H9 (cell line): ENCODE results near the gene CDC14A. TPM values are rescaled to one million over a fixed set of nuclear protein-coding genes. Genes with fewer than 3 reads are reported as not detected.
A peak's percentile ranks its signal among the peaks of the same experiment; 100 is the strongest.

ENCODE experiments used
- DNase-seq: peaks from one replicate; pipeline ENCODE4 v3.0.0-alpha.2; 2017
- H2AFZ ChIP-seq: one replicate; pipeline ENCODE4 v1.6.1; 2013; ENCODE audit warnings: mild to moderate bottlenecking, low read length, control low read depth, moderate library complexity
- H2AK5ac ChIP-seq: 2 replicates; pipeline ENCODE4 v1.6.1; 2013; ENCODE audit warnings: low read length, control low read depth, mixed read lengths; ENCODE audit not compliant: insufficient read length
- H2BK120ac ChIP-seq: one replicate; pipeline ENCODE4 v1.6.1; 2013; ENCODE audit warnings: low read depth, mild to moderate bottlenecking, low read length, control low read depth, inconsistent platforms; ENCODE audit not compliant: poor library complexity, severe bottlenecking
- H2BK12ac ChIP-seq: 2 replicates; pipeline ENCODE4 v1.6.1; 2013; ENCODE audit warnings: low read length, control low read depth, mixed read lengths, low read depth; ENCODE audit not compliant: insufficient read length
- H2BK15ac ChIP-seq: 2 replicates; pipeline ENCODE4 v1.6.1; 2013; ENCODE audit warnings: low read depth, low read length, control low read depth
- H2BK20ac ChIP-seq: one replicate; pipeline ENCODE4 v1.6.1; 2013; ENCODE audit warnings: low read depth, mild to moderate bottlenecking, low read length, control low read depth, inconsistent platforms; ENCODE audit not compliant: poor library complexity, severe bottlenecking
- H2BK5ac ChIP-seq: 2 replicates; pipeline ENCODE4 v1.6.1; 2013; ENCODE audit warnings: low read length, control low read depth, mixed read lengths; ENCODE audit not compliant: insufficient read length
- H3K14ac ChIP-seq: 2 replicates; pipeline ENCODE4 v1.6.1; 2013; ENCODE audit warnings: low read length, control low read depth; ENCODE audit not compliant: insufficient read depth
- H3K18ac ChIP-seq: 2 replicates; pipeline ENCODE4 v1.6.1; 2013; ENCODE audit warnings: low read depth, mild to moderate bottlenecking, mixed read lengths, low read length, control low read depth; ENCODE audit not compliant: insufficient read length
- H3K23ac ChIP-seq: 2 replicates; pipeline ENCODE4 v1.6.1; 2013; ENCODE audit warnings: low read length, control low read depth, mixed read lengths, low read depth; ENCODE audit not compliant: insufficient read length
- H3K23me2 ChIP-seq: 2 replicates; pipeline ENCODE4 v1.6.1; 2013; ENCODE audit warnings: low read depth, mild to moderate bottlenecking, mixed read lengths, low read length, control low read depth; ENCODE audit not compliant: insufficient read length, poor library complexity, severe bottlenecking
- H3K27ac ChIP-seq: 2 replicates; pipeline ENCODE4 v1.5.1; 2013; ENCODE audit warnings: low read length, control low read depth, mixed read lengths, low read depth; ENCODE audit not compliant: insufficient read length
- H3K27me3 ChIP-seq: 2 replicates; pipeline ENCODE4 v1.6.1; 2013; ENCODE audit warnings: low read length, control low read depth, inconsistent platforms; ENCODE audit not compliant: insufficient read depth
- H3K4ac ChIP-seq: 2 replicates; pipeline ENCODE4 v1.6.1; 2013; ENCODE audit warnings: low read depth, mild to moderate bottlenecking, control low read depth, inconsistent platforms, low read length, moderate library complexity
- H3K4me1 ChIP-seq: 2 replicates; pipeline ENCODE4 v1.6.1; 2013; ENCODE audit warnings: low read length, control low read depth, inconsistent platforms; ENCODE audit not compliant: insufficient read depth
- H3K4me2 ChIP-seq: 2 replicates; pipeline ENCODE4 v1.6.1; 2013; ENCODE audit warnings: low read length, control low read depth, mixed read lengths; ENCODE audit not compliant: insufficient read length, insufficient read depth
- H3K56ac ChIP-seq: 2 replicates; pipeline ENCODE4 v1.6.1; 2013; ENCODE audit warnings: low read depth, mild to moderate bottlenecking, mixed read lengths, low read length, control low read depth; ENCODE audit not compliant: insufficient read length
- H3K79me1 ChIP-seq: 2 replicates; pipeline ENCODE4 v1.6.1; 2013; ENCODE audit warnings: low read depth, mild to moderate bottlenecking, moderate library complexity, low read length, control low read depth, inconsistent platforms; ENCODE audit not compliant: insufficient read depth, poor library complexity, severe bottlenecking
- H3K79me2 ChIP-seq: 2 replicates; pipeline ENCODE4 v1.6.1; 2013; ENCODE audit warnings: low read length, control low read depth, inconsistent platforms; ENCODE audit not compliant: insufficient read depth
- H3K9ac ChIP-seq: 2 replicates; pipeline ENCODE4 v1.6.1; 2013; ENCODE audit warnings: low read length, control low read depth, mixed read lengths; ENCODE audit not compliant: insufficient read length; ENCODE audit errors: extremely low read depth
- H3K9me3 ChIP-seq: one replicate; pipeline ENCODE4 v1.6.1; 2013; ENCODE audit warnings: low read depth, low read length, inconsistent platforms; ENCODE audit not compliant: control insufficient read depth
- H3T11ph ChIP-seq: one replicate; pipeline ENCODE4 v1.6.1; 2013; ENCODE audit warnings: mild to moderate bottlenecking, low read length, control low read depth, inconsistent platforms
- H4K20me1 ChIP-seq: one replicate; pipeline ENCODE4 v1.6.1; 2013; ENCODE audit not compliant: control insufficient read depth, insufficient read length, insufficient read depth
- H4K5ac ChIP-seq: 2 replicates; pipeline ENCODE4 v1.6.1; 2013; ENCODE audit warnings: low read depth, mild to moderate bottlenecking, mixed read lengths, low read length, control low read depth; ENCODE audit not compliant: insufficient read length
- H4K8ac ChIP-seq: replicated peaks from 2 replicates; pipeline ENCODE4 v1.6.1; 2013; ENCODE audit warnings: low read length, control low read depth, mixed read lengths, low read depth; ENCODE audit not compliant: insufficient read length
- H4K91ac ChIP-seq: 2 replicates; pipeline ENCODE4 v1.6.1; 2013; ENCODE audit warnings: low read depth, mild to moderate bottlenecking, moderate library complexity, mixed read lengths, low read length, control low read depth; ENCODE audit not compliant: insufficient read length
- H3K27ac Mint-ChIP-seq, 3 experiments: 2 replicates in 2 of 3; 3 replicates in 1 of 3; pipeline ENCODE4 v1.8.0; 2020 to 2021; ENCODE audit warnings: mixed read lengths in 3 of 3, mild to moderate bottlenecking in 1 of 3, moderate library complexity in 1 of 3
- H3K27me3 Mint-ChIP-seq: 2 replicates; pipeline ENCODE4 v1.8.0; 2021; ENCODE audit warnings: low read depth, mild to moderate bottlenecking, moderate library complexity, mixed read lengths
- H3K36me3 Mint-ChIP-seq, 3 experiments: 2 replicates in 2 of 3; 3 replicates in 1 of 3; pipeline ENCODE4 v1.8.0; 2020 to 2021; ENCODE audit warnings: low read depth in 3 of 3, mixed read lengths in 3 of 3; ENCODE audit not compliant: insufficient read depth in 1 of 3
- H3K4me1 Mint-ChIP-seq, 2 experiments: 2 replicates each; pipeline ENCODE4 v1.8.0; 2020; ENCODE audit warnings: mixed read lengths in 2 of 2
- H3K4me3 Mint-ChIP-seq, 2 experiments: 2 replicates in 1 of 2; 3 replicates in 1 of 2; pipeline ENCODE4 v1.8.0; 2020 to 2021; ENCODE audit warnings: mild to moderate bottlenecking in 2 of 2, mixed read lengths in 2 of 2, moderate library complexity in 1 of 2
- H3K9me3 Mint-ChIP-seq, 2 experiments: 2 replicates in 1 of 2; 3 replicates in 1 of 2; pipeline ENCODE4 v1.8.0; 2020; ENCODE audit warnings: mild to moderate bottlenecking in 2 of 2, mixed read lengths in 2 of 2, moderate library complexity in 1 of 2
- WGBS: extraction: QIAGEN DNeasy Blood & Tissue Kit; methylation state at CpG from one replicate; pipeline ENCODE4 v1.1.7; 2013; ENCODE audit warnings: missing lambda C conversion rate, low lambda C conversion rate, mixed read lengths; ENCODE audit not compliant: insufficient read length; ENCODE audit errors: extremely low coverage; 5-methylcytosine and 5-hydroxymethylcytosine counted together
- total RNA-seq: library from RNA; stranded (reverse); gene quantifications from 2 replicates; pipeline ENCODE4 v1.2.1, GENCODE V29; 2021
- TF ChIP-seq, protein P1 (sequence below): fragments of 200-600 bp; sonication (generic); conservative IDR thresholded peaks from 3 replicates; pipeline ENCODE4 v1.8.0; 2021; ENCODE audit warnings: antibody characterized with exemption, mild to moderate bottlenecking

CDC14A gene
- total RNA-seq, 1 experiment from 2014 or later = 8.9 TPM

DNA sequence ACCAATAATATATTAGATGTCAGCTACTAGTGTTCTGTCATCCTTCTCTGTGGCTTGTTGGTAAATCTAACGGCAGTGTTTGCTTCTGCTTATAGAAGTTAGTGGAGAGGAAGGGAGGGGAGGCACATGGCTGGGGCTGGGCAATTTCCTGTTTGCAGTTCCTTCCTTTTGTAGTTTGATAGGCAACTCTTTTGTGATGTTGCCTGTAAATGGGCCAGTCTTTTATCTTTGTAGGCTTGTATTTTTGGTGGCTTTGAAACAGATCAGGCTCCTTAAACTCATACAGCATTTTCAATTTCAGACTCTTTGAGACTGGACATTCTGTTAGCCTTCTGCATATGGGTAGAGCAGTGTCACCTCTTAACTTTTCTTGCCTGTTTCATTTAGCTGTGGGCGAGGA, 48.1 kb downstream of the CDC14A start:
- peak; percentile 41 for DNase-seq
- H3K9me3 Mint-ChIP-seq = no peaks in the 10 kb centered on the region

More for the DNA sequence above, 48.1 kb downstream of the CDC14A start:
- Histone ChIP-seq H2AK5ac (no peak overlapping the region), H3K18ac (no peak overlapping the region), H2BK5ac (no peak overlapping the region), H4K5ac (no peak overlapping the region), H3K4ac (no peak overlapping the region), H3T11ph (no peak overlapping the region), H3K4me1 (no peaks in the 10 kb centered on the region), H4K20me1 (no peaks in the 10 kb centered on the region), H2BK120ac (no peak overlapping the region), H2BK15ac (no peak overlapping the region), H4K8ac (no peak overlapping the region), H3K23ac (no peak overlapping the region), H3K14ac (no peak overlapping the region), H2BK12ac (no peak overlapping the region), H3K27ac (no peak overlapping the region), H3K79me1 (peaks cover 3% of the 10 kb centered on the region), H3K9ac (no peak overlapping the region), H2BK20ac (no peak overlapping the region), H3K23me2 (no peaks in the 10 kb centered on the region), H3K56ac (no peak overlapping the region), H3K79me2 (peaks cover 1% of the 10 kb centered on the region; the same call in 1 of the 2 replicates), H4K91ac (no peak overlapping the region), H2AFZ (no peak overlapping the region), H3K9me3 (no peaks in the 10 kb centered on the region), H3K4me2 (peak overlapping the region; percentile 33), H3K27me3 (no peaks in the 10 kb centered on the region)
- Mint-ChIP-seq H3K27ac (peak overlapping the region in 1 of 3 experiments; percentile 90; a peak in 4 of 7 replicates), H3K4me1 (peaks cover 5 to 15% of the 10 kb centered on the region in 2 experiments), H3K27me3 (no peaks in the 10 kb centered on the region), H3K4me3 (no peak overlapping the region; a peak in 1 of 5 replicates), H3K36me3 (no peaks in the 10 kb centered on the region; a peak in 1 of 7 replicates)
- TF ChIP-seq, protein P1, sequence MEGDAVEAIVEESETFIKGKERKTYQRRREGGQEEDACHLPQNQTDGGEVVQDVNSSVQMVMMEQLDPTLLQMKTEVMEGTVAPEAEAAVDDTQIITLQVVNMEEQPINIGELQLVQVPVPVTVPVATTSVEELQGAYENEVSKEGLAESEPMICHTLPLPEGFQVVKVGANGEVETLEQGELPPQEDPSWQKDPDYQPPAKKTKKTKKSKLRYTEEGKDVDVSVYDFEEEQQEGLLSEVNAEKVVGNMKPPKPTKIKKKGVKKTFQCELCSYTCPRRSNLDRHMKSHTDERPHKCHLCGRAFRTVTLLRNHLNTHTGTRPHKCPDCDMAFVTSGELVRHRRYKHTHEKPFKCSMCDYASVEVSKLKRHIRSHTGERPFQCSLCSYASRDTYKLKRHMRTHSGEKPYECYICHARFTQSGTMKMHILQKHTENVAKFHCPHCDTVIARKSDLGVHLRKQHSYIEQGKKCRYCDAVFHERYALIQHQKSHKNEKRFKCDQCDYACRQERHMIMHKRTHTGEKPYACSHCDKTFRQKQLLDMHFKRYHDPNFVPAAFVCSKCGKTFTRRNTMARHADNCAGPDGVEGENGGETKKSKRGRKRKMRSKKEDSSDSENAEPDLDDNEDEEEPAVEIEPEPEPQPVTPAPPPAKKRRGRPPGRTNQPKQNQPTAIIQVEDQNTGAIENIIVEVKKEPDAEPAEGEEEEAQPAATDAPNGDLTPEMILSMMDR = no peak
- no CpG with 5 or more reads among the region's 2 CpGs for WGBS
